OCI-LY3 (cell line): Measurements from ENCODE around the gene FAM13B.
A peak's percentile ranks its signal among the peaks of the same experiment; 100 is the strongest.
"Not testable (repeated sequence)": the region's sequence is repeated elsewhere in the genome, so short reads cannot be mapped to it uniquely, and the experiment has no call there.

ENCODE experiments used
- H2AFZ ChIP-seq: fragments of 200-600, 300-600 bp; shearing (Covaris generic); 2 replicates; pipeline ENCODE4 v1.6.0; 2014; ENCODE audit warnings: antibody characterized with exemption, low read depth, low read length
- H3K27ac ChIP-seq: fragments of 200-600, 300-600 bp; sonication (generic); 2 replicates; pipeline ENCODE4 v1.5.1; 2014; ENCODE audit warnings: mild to moderate bottlenecking, low read length, moderate library complexity, mixed read lengths
- H3K27me3 ChIP-seq: fragments of 200-600, 300-600 bp; sonication (generic); 2 replicates; pipeline ENCODE4 v1.6.1; 2014; ENCODE audit warnings: low read depth, low read length, mixed read lengths
- H3K36me3 ChIP-seq: fragments of 200-600, 300-600 bp; sonication (generic); replicated peaks from 2 replicates; pipeline ENCODE3; 2014; ENCODE audit warnings: low read depth, low read length, mixed read lengths
- H3K4me1 ChIP-seq: fragments of 300-600, 200-600 bp; sonication (generic); 2 replicates; pipeline ENCODE4 v1.6.1; 2014; ENCODE audit warnings: low read length, mixed read lengths
- H3K4me2 ChIP-seq: fragments of 200-600, 300-600 bp; sonication (generic); 2 replicates; pipeline ENCODE4 v1.6.1; 2014; ENCODE audit warnings: low read length, mixed read lengths
- H3K4me3 ChIP-seq: fragments of 300-600, 200-600 bp; sonication (generic); 2 replicates; pipeline ENCODE4 v1.5.1; 2014; ENCODE audit warnings: antibody characterized with exemption, mild to moderate bottlenecking, low read length, moderate library complexity
- H3K79me2 ChIP-seq: fragments of 300-600, 200-600 bp; shearing (Covaris generic); 2 replicates; pipeline ENCODE4 v1.6.1; 2014; ENCODE audit warnings: mild to moderate bottlenecking, low read length, mixed read lengths
- H3K9ac ChIP-seq: fragments of 300-600, 200-600 bp; shearing (Covaris generic); 2 replicates; pipeline ENCODE4 v1.6.0; 2014; ENCODE audit warnings: mild to moderate bottlenecking, low read length, moderate library complexity
- H3K9me3 ChIP-seq: fragments of 200-600, 300-600 bp; shearing (Covaris generic); 2 replicates; pipeline ENCODE4 v1.6.1; 2014; ENCODE audit warnings: low read length, mixed read lengths; ENCODE audit not compliant: insufficient read depth
- H4K20me1 ChIP-seq: fragments of 200-600, 300-600 bp; sonication (generic); 2 replicates; pipeline ENCODE4 v1.6.1; 2016; ENCODE audit warnings: low read length, mixed read lengths; ENCODE audit not compliant: insufficient read depth
- CTCF ChIP-seq: fragments of 200-600, 300-600 bp; sonication (generic); IDR thresholded peaks from 2 replicates; pipeline ENCODE4 v1.5.1; 2014; ENCODE audit warnings: antibody characterized with exemption, low read length, low read depth
- EZH2phosphoT487 ChIP-seq: fragments of 200-600 bp; shearing (Covaris generic); IDR thresholded peaks from 2 replicates; pipeline ENCODE4 v1.6.1; 2018; ENCODE audit warnings: antibody characterized with exemption, mixed run types, low read depth

Gene FAM13B

GRCh38 chr5:138054847-138055558 lies 22.1 kb upstream of the FAM13B start:
- no peak overlapping the region for H2AFZ ChIP-seq
- H3K4me2 ChIP-seq = no peak overlapping the region
- no peak overlapping the region for H3K4me3 ChIP-seq

GRCh38 chr5:138054206-138054605 lies 21.3 kb upstream of the FAM13B start:
- H3K36me3 ChIP-seq = no peaks in the 10 kb centered on the region
- no peak overlapping the region for H3K4me3 ChIP-seq
- H3K79me2 ChIP-seq = no peaks in the 10 kb centered on the region
- no peak overlapping the region for H3K4me2 ChIP-seq
- no peaks in the 10 kb centered on the region for H3K9me3 ChIP-seq
- H3K9ac ChIP-seq = no peak overlapping the region
- H3K27ac ChIP-seq = no peak overlapping the region
- no peaks in the 10 kb centered on the region for H4K20me1 ChIP-seq
- TF ChIP-seq CTCF (no peak), EZH2phosphoT487 (no peak)
- no peaks in the 10 kb centered on the region for H3K27me3 ChIP-seq
- peaks cover 10% of the 10 kb centered on the region for H3K4me1 ChIP-seq
- H2AFZ ChIP-seq = peak overlapping the region; percentile 21; the same call in 1 of the 2 replicates

More at GRCh38 chr5:138054847-138055558, 22.1 kb upstream of the FAM13B start:
- peaks cover 10% of the 10 kb centered on the region for H3K4me1 ChIP-seq
- no peaks in the 10 kb centered on the region for H4K20me1 ChIP-seq
- no peak overlapping the region for H3K9ac ChIP-seq
- TF ChIP-seq EZH2phosphoT487 = no peak
- H3K36me3 ChIP-seq = no peaks in the 10 kb centered on the region
- H3K27ac ChIP-seq = no peak overlapping the region
- no peaks in the 10 kb centered on the region for H3K9me3 ChIP-seq
- H3K79me2 ChIP-seq = no peaks in the 10 kb centered on the region
- H3K27me3 ChIP-seq = no peaks in the 10 kb centered on the region

- no peaks in the 10 kb centered on the region for H3K36me3 ChIP-seq
- no peaks in the 10 kb centered on the region for H4K20me1 ChIP-seq
- TF ChIP-seq EZH2phosphoT487 (no peak), CTCF (no peak)
- peak overlapping the region; percentile 59; the same call in 1 of the 2 replicates for H2AFZ ChIP-seq
- H3K79me2 ChIP-seq = no peaks in the 10 kb centered on the region
- H3K27ac ChIP-seq = no peak overlapping the region
- H3K9me3 ChIP-seq = no peaks in the 10 kb centered on the region
- H3K4me2 ChIP-seq = peak overlapping the region; percentile 14; the same call in 1 of the 2 replicates
- no peaks in the 10 kb centered on the region for H3K27me3 ChIP-seq
- peaks cover 10% of the 10 kb centered on the region for H3K4me1 ChIP-seq
- H3K9ac ChIP-seq = no peak overlapping the region
- no peak overlapping the region for H3K4me3 ChIP-seq
These were observed 20.7 kb upstream of the FAM13B start for GRCh38 chr5:138053554-138053953.

- H3K27me3 ChIP-seq, H3K79me2 ChIP-seq, H3K36me3 ChIP-seq, H3K9me3 ChIP-seq, H3K4me2 ChIP-seq, H4K20me1 ChIP-seq, H3K27ac ChIP-seq, H3K4me3 ChIP-seq, H3K9ac ChIP-seq, H2AFZ ChIP-seq: not testable (repeated sequence)
- H3K4me1 ChIP-seq = peaks cover 10% of the 10 kb centered on the region
These were observed 19.8 kb upstream of the FAM13B start for GRCh38 chr5:138052718-138053117.

- no peaks in the 10 kb centered on the region for H3K9me3 ChIP-seq
- H3K36me3 ChIP-seq = no peaks in the 10 kb centered on the region
These were observed 18.8 kb upstream of the FAM13B start for GRCh38 chr5:138051441-138052296.

GRCh38 chr5:138045283-138045682 lies 12.4 kb upstream of the FAM13B start:
- H3K79me2 ChIP-seq, H3K36me3 ChIP-seq, H3K4me2 ChIP-seq, H2AFZ ChIP-seq, H3K9me3 ChIP-seq, H3K27ac ChIP-seq, H3K9ac ChIP-seq, H3K27me3 ChIP-seq, H3K4me3 ChIP-seq, H4K20me1 ChIP-seq: not testable (repeated sequence)
- peaks cover 13% of the 10 kb centered on the region for H3K4me1 ChIP-seq

More at GRCh38 chr5:138051441-138052296, 18.8 kb upstream of the FAM13B start:
- H2AFZ ChIP-seq = no peak overlapping the region
- no peaks in the 10 kb centered on the region for H3K27me3 ChIP-seq
- H3K27ac ChIP-seq = no peak overlapping the region
- H3K9ac ChIP-seq = no peak overlapping the region
- no peaks in the 10 kb centered on the region for H4K20me1 ChIP-seq
- no peaks in the 10 kb centered on the region for H3K79me2 ChIP-seq
- H3K4me1 ChIP-seq = peaks cover 10% of the 10 kb centered on the region
- H3K4me2 ChIP-seq = no peak overlapping the region
- no peak for TF ChIP-seq EZH2phosphoT487
- no peak for TF ChIP-seq CTCF
- no peak overlapping the region for H3K4me3 ChIP-seq
